Measurements from ENCODE around the gene SPRYD3. TPM values are rescaled to one million over a fixed set of nuclear protein-coding genes. Genes with fewer than 3 reads are reported as not detected.
"Not testable (repeated sequence)": the region's sequence is repeated elsewhere in the genome, so short reads cannot be mapped to it uniquely, and the experiment has no call there.

The SPRYD3 gene
- polyA plus RNA-seq, 3 donors: 17.8 to 26.9 (median 21.8) TPM

- H2AFZ ChIP-seq (ENCODE audit: insufficient read depth, low read depth, low read length, poor library complexity, severe bottlenecking): no peak overlapping the region
- no CpG with 5 or more reads among the region's 3 CpGs for WGBS (ENCODE audit: insufficient coverage)
- H3K4me3 ChIP-seq (replicated peaks in 1 of 3; ENCODE audit: low read depth in 2 of 3, low read length in 3 of 3): no peak overlapping the region
- H3K4me1 ChIP-seq (ENCODE audit: control insufficient read depth in 1 of 2, insufficient read depth in 2 of 2, low read length in 2 of 2): peaks cover 15% of the 10 kb centered on the region in 2 donors
- intact Hi-C loops (cut with micrococcal nuclease): no loop called here
- peaks cover 20% of the 10 kb centered on the region for H3K4me1 Mint-ChIP-seq
- H3K27me3 Mint-ChIP-seq (ENCODE audit: low read depth in 3 of 3): no peaks in the 10 kb centered on the region
- H4K20me1 ChIP-seq (ENCODE audit: insufficient read depth, low read length): peaks cover 26% of the 10 kb centered on the region
- no peak for TF ChIP-seq CTCF (IDR thresholded peaks at IDR 0.05)
- no peaks in the 10 kb centered on the region for H3K27me3 ChIP-seq (ENCODE audit: control insufficient read depth in 2 of 2, insufficient read depth in 2 of 2, low read length in 2 of 2)
- H3K36me3 ChIP-seq (replicated peaks in 1 of 2; ENCODE audit: control insufficient read depth in 1 of 2, insufficient read depth in 2 of 2, low read length in 2 of 2): peaks cover 82 to 92% of the 10 kb centered on the region in 2 donors
- no peak for DNase-seq
- no peaks in the 10 kb centered on the region for H3K9me3 ChIP-seq (replicated peaks in 1 of 2; ENCODE audit: control insufficient read depth in 1 of 2, insufficient read depth in 1 of 2, low read length in 2 of 2)
- no peak overlapping the region for H3K9ac ChIP-seq (ENCODE audit: insufficient read depth, low read length, poor library complexity, severe bottlenecking)
- no peaks in the 10 kb centered on the region for H3K79me2 ChIP-seq (ENCODE audit: insufficient read depth, low read length)
- no peaks in the 10 kb centered on the region for H3K9me3 Mint-ChIP-seq
- H3K27ac ChIP-seq (ENCODE audit: low read depth in 1 of 2, low read length in 2 of 2): no peak overlapping the region
- no peak overlapping the region for H3K4me2 ChIP-seq (replicated peaks; ENCODE audit: extremely low read depth, low read length, poor library complexity, severe bottlenecking)
- no peak overlapping the region for H3K4me3 Mint-ChIP-seq
- H3K36me3 Mint-ChIP-seq: peaks cover 76 to 94% of the 10 kb centered on the region in 2 donors
- H3K27ac Mint-ChIP-seq: no peak overlapping the region
Measured at GRCh38 chr12:53036802-53037201, 42.4 kb downstream of the SPRYD3 start.

GRCh38 chr12:53034459-53034858 is 44.7 kb downstream of the SPRYD3 start:
- no peak overlapping the region for H3K4me3 Mint-ChIP-seq
- H3K36me3 Mint-ChIP-seq: peaks cover 75 to 93% of the 10 kb centered on the region in 2 donors
- intact Hi-C loops (cut with micrococcal nuclease): no loop called here

GRCh38 chr12:53033832-53034231 is 45.4 kb downstream of the SPRYD3 start:
- H3K9me3 Mint-ChIP-seq; H3K79me2 ChIP-seq (ENCODE audit: insufficient read depth, low read length); H3K9ac ChIP-seq (ENCODE audit: insufficient read depth, low read length, poor library complexity, severe bottlenecking); H3K4me2 ChIP-seq (replicated peaks; ENCODE audit: extremely low read depth, low read length, poor library complexity, severe bottlenecking); intact Hi-C loops (cut with micrococcal nuclease); H3K9me3 ChIP-seq (replicated peaks in 1 of 2; ENCODE audit: control insufficient read depth in 1 of 2, insufficient read depth in 1 of 2, low read length in 2 of 2); H2AFZ ChIP-seq (ENCODE audit: insufficient read depth, low read depth, low read length, poor library complexity, severe bottlenecking); H3K4me3 ChIP-seq (replicated peaks in 1 of 3; ENCODE audit: low read depth in 2 of 3, low read length in 3 of 3); DNase-seq; H3K27me3 Mint-ChIP-seq (ENCODE audit: low read depth in 3 of 3); H3K27me3 ChIP-seq (ENCODE audit: control insufficient read depth in 2 of 2, insufficient read depth in 2 of 2, low read length in 2 of 2): not testable (repeated sequence)
- Histone ChIP-seq H3K4me1 (ENCODE audit: control insufficient read depth in 1 of 2, insufficient read depth in 2 of 2, low read length in 2 of 2) (peaks cover 13 to 15% of the 10 kb centered on the region in 2 donors), H3K27ac (ENCODE audit: low read depth in 1 of 2, low read length in 2 of 2) (peak overlapping the region in 1 of 2 donors; percentile 62), H3K36me3 (replicated peaks in 1 of 2; ENCODE audit: control insufficient read depth in 1 of 2, insufficient read depth in 2 of 2, low read length in 2 of 2) (peaks cover 83 to 88% of the 10 kb centered on the region in 2 donors), H4K20me1 (ENCODE audit: insufficient read depth, low read length) (peaks cover 30% of the 10 kb centered on the region)
- H3K27ac Mint-ChIP-seq: peak overlapping the region in 6 of 7 donors; percentile 65 to 89 (median 82)
- H3K4me1 Mint-ChIP-seq: peaks cover 16% of the 10 kb centered on the region
- WGBS (ENCODE audit: insufficient coverage): 26% methylated on average over 7 of the region's 10 CpGs
- H3K4me3 Mint-ChIP-seq: peak overlapping the region in 1 of 2 donors; percentile 40
- peaks cover 69 to 93% of the 10 kb centered on the region in 2 donors for H3K36me3 Mint-ChIP-seq

More at GRCh38 chr12:53034459-53034858, 44.7 kb downstream of the SPRYD3 start:
- H3K36me3 ChIP-seq (replicated peaks in 1 of 2; ENCODE audit: control insufficient read depth in 1 of 2, insufficient read depth in 2 of 2, low read length in 2 of 2): peaks cover 85 to 88% of the 10 kb centered on the region in 2 donors
- H3K9me3 ChIP-seq (replicated peaks in 1 of 2; ENCODE audit: control insufficient read depth in 1 of 2, insufficient read depth in 1 of 2, low read length in 2 of 2): no peaks in the 10 kb centered on the region
- H3K79me2 ChIP-seq (ENCODE audit: insufficient read depth, low read length): no peaks in the 10 kb centered on the region
- no peak overlapping the region for H3K4me3 ChIP-seq (replicated peaks in 1 of 3; ENCODE audit: low read depth in 2 of 3, low read length in 3 of 3)
- Mint-ChIP-seq H3K27ac (peak overlapping the region in 5 of 7 donors; percentile 65 to 89 (median 83)), H3K9me3 (no peaks in the 10 kb centered on the region), H3K27me3 (ENCODE audit: low read depth in 3 of 3) (no peaks in the 10 kb centered on the region), H3K4me1 (peaks cover 20% of the 10 kb centered on the region)
- H3K4me2 ChIP-seq (replicated peaks; ENCODE audit: extremely low read depth, low read length, poor library complexity, severe bottlenecking): no peak overlapping the region
- peaks cover 15% of the 10 kb centered on the region in 2 donors for H3K4me1 ChIP-seq (ENCODE audit: control insufficient read depth in 1 of 2, insufficient read depth in 2 of 2, low read length in 2 of 2)
- WGBS (ENCODE audit: insufficient coverage): no CpG with 5 or more reads among the region's 8 CpGs
- H3K27ac ChIP-seq (ENCODE audit: low read depth in 1 of 2, low read length in 2 of 2): peak overlapping the region in 1 of 2 donors; percentile 62
- peak in 2 of 3 donors; percentile 18 to 39 for DNase-seq
- no peak for TF ChIP-seq CTCF (IDR thresholded peaks at IDR 0.05)
- H4K20me1 ChIP-seq (ENCODE audit: insufficient read depth, low read length): peaks cover 36% of the 10 kb centered on the region
- no peaks in the 10 kb centered on the region for H3K27me3 ChIP-seq (ENCODE audit: control insufficient read depth in 2 of 2, insufficient read depth in 2 of 2, low read length in 2 of 2)
- H3K9ac ChIP-seq (ENCODE audit: insufficient read depth, low read length, poor library complexity, severe bottlenecking): peak overlapping the region; percentile 4
- H2AFZ ChIP-seq (ENCODE audit: insufficient read depth, low read depth, low read length, poor library complexity, severe bottlenecking): no peak overlapping the region
